DOHH2 (cell line): ENCODE data around the gene PRKCG.

Source experiments
- H3F3A ChIP-seq: fragments of 200-600 bp; sonication (generic), shearing (Covaris generic); 2 replicates; pipeline ENCODE4 v1.6.0; 2016; ENCODE audit warnings: antibody characterized with exemption, mild to moderate bottlenecking; ENCODE audit not compliant: control insufficient read depth, insufficient read depth
- H3K27ac ChIP-seq: fragments of 200-600 bp; sonication (generic); 2 replicates; pipeline ENCODE4 v1.5.1; 2014; ENCODE audit warnings: low read depth, mild to moderate bottlenecking, low read length, moderate library complexity
- H3K27me3 ChIP-seq: fragments of 200-600 bp; sonication (generic); 2 replicates; pipeline ENCODE4 v1.6.1; 2014; ENCODE audit warnings: mild to moderate bottlenecking, low read length, mixed read lengths; ENCODE audit not compliant: control insufficient read depth
- H3K36me3 ChIP-seq: fragments of 200-600 bp; sonication (generic); 2 replicates; pipeline ENCODE4 v1.6.1; 2014; ENCODE audit warnings: mild to moderate bottlenecking, low read length, moderate library complexity, mixed read lengths; ENCODE audit not compliant: control insufficient read depth
- H3K4me1 ChIP-seq: fragments of 200-600 bp; sonication (generic); 2 replicates; pipeline ENCODE4 v1.6.1; 2014; ENCODE audit warnings: mild to moderate bottlenecking, low read length, mixed read lengths; ENCODE audit not compliant: control insufficient read depth
- H3K4me2 ChIP-seq: fragments of 200-600 bp; sonication (generic); 2 replicates; pipeline ENCODE4 v1.6.0; 2014; ENCODE audit warnings: mild to moderate bottlenecking, low read length, moderate library complexity
- H3K4me3 ChIP-seq: fragments of 200-600 bp; sonication (generic); 2 replicates; pipeline ENCODE4 v1.5.1; 2014; ENCODE audit warnings: mild to moderate bottlenecking, low read length, mixed read lengths
- H3K79me2 ChIP-seq: fragments of 200-600 bp; sonication (generic); 2 replicates; pipeline ENCODE4 v1.6.1; 2014; ENCODE audit warnings: mild to moderate bottlenecking, low read length, mixed read lengths; ENCODE audit not compliant: control insufficient read depth
- H3K9me2 ChIP-seq: fragments of 200-600 bp; sonication (generic); replicated peaks from 2 replicates; pipeline ENCODE4 v1.6.1; 2014; ENCODE audit warnings: mild to moderate bottlenecking, low read length, mixed read lengths; ENCODE audit not compliant: control insufficient read depth
- H3K9me3 ChIP-seq: fragments of 200-600 bp; sonication (generic); 2 replicates; pipeline ENCODE4 v1.6.1; 2014; ENCODE audit warnings: antibody characterized with exemption, low read length, mixed read lengths; ENCODE audit not compliant: control insufficient read depth, insufficient read depth
- H4K20me1 ChIP-seq: fragments of 200-600 bp; sonication (generic); 2 replicates; pipeline ENCODE4 v1.6.0; 2014; ENCODE audit warnings: low read depth, mild to moderate bottlenecking, antibody characterized with exemption, low read length, moderate library complexity; ENCODE audit not compliant: control insufficient read depth, insufficient read depth
- CTCF ChIP-seq: fragments of 200-600 bp; sonication (generic); IDR thresholded peaks from one replicate; pipeline ENCODE4 v1.5.1; 2014; ENCODE audit warnings: antibody characterized with exemption, mild to moderate bottlenecking, low read depth, low read length; ENCODE audit not compliant: poor library complexity, severe bottlenecking
- EZH2phosphoT487 ChIP-seq: fragments of 200-600 bp; sonication (generic); IDR thresholded peaks from 2 replicates; pipeline ENCODE4 v1.6.1; 2017; ENCODE audit warnings: borderline replicate concordance, mild to moderate bottlenecking, antibody characterized with exemption, low read length, moderate library complexity, mixed read lengths

PRKCG gene

GRCh38 chr19:53953383-53953782 lies 71.4 kb downstream of the PRKCG start:
- Histone ChIP-seq H3K9me3 (no peaks in the 10 kb centered on the region), H3K27ac (no peak overlapping the region), H3K27me3 (peaks cover 11% of the 10 kb centered on the region), H3K36me3 (no peaks in the 10 kb centered on the region), H3K4me2 (no peak overlapping the region), H3F3A (no peaks in the 10 kb centered on the region), H3K9me2 (no peaks in the 10 kb centered on the region), H3K4me1 (no peaks in the 10 kb centered on the region), H3K79me2 (no peaks in the 10 kb centered on the region), H4K20me1 (no peaks in the 10 kb centered on the region), H3K4me3 (no peak overlapping the region)
- no peak for TF ChIP-seq EZH2phosphoT487
- TF ChIP-seq CTCF: no peak
